GM12891 (cell line): ENCODE results near the gene SDCCAG8.

Experiments
- DNase-seq: peaks from one replicate; pipeline ENCODE4 v3.0.0; 2011; ENCODE audit warnings: low spot score; ENCODE audit not compliant: insufficient read length
- FAIRE-seq: peaks from 2 replicates; lab custom pipeline; 2011; peaks lifted over from hg19 to GRCh38; lab: Jason Lieb, UNC
- PAX5 ChIP-seq: IDR thresholded peaks from 2 replicates; pipeline ENCODE4 v1.6.1; 2011; ENCODE audit warnings: low read length, moderate library complexity, mild to moderate bottlenecking; ENCODE audit not compliant: insufficient read depth, severe bottlenecking
- POLR2A ChIP-seq: IDR thresholded peaks from 2 replicates; pipeline ENCODE4 v1.6.1; 2011; ENCODE audit warnings: low read depth, low read length, control low read depth
- POLR2AphosphoS5 ChIP-seq: IDR thresholded peaks from 2 replicates; pipeline ENCODE4 v1.6.1; 2011; ENCODE audit warnings: low read depth, low read length, control low read depth
- POU2F2 ChIP-seq: IDR thresholded peaks from 2 replicates; pipeline ENCODE4 v1.6.1; 2011; ENCODE audit warnings: low read depth, mild to moderate bottlenecking, control low read depth, low read length, moderate library complexity
- SPI1 ChIP-seq: IDR thresholded peaks from 2 replicates; pipeline ENCODE4 v1.6.1; 2011; ENCODE audit warnings: low read depth, low read length, control low read depth
- TAF1 ChIP-seq: IDR thresholded peaks from 2 replicates; pipeline ENCODE4 v1.6.1; 2011; ENCODE audit warnings: low read depth, low read length, control low read depth

Gene SDCCAG8

GRCh38 chr1:243470502-243470901, 214.7 kb downstream of the SDCCAG8 start:
- no peak for DNase-seq
- no peak for TF ChIP-seq SPI1
- TF ChIP-seq POLR2AphosphoS5: no peak
- TF ChIP-seq TAF1: no peak
- no peak for TF ChIP-seq POU2F2

DNA sequence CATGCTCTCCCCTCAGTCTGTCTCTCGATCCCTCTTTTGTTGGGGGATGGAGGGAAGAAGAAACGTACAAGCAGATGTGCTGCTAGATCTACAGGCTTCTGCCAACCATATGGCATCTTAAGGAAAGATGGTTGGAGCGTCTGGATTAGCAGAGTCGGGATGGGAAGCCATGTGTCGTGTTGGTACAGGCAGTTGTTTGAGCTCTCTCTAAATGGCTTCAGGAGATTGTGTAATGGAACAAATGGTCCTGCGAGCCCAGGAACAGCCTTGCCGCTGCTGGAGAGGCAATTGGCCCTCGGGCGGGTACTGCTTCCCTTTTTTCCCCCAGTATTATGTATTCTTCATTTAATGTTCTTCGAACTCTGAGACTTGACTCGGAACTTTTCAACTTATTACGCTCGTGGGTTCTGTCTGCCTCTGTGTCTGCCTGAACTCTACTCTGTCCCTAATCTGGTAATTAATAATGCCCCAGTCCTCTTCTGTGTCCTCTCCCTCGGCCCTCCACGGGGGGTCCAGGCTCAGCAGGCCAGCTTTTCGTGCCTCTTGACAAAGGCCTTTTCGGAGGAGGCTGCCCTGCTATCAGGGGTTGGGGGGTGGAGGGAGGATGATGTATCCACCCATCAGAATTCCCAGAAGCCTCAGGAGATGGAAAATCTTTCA, 215.3 kb downstream of the SDCCAG8 start:
- TF ChIP-seq SPI1: no peak
- no peak for TF ChIP-seq PAX5
- TF ChIP-seq POLR2AphosphoS5: no peak
- no peak for TF ChIP-seq TAF1
- TF ChIP-seq POLR2A: no peak
- TF ChIP-seq POU2F2: no peak
- FAIRE-seq (no peak), DNase-seq (no peak)

More at GRCh38 chr1:243470502-243470901, 214.7 kb downstream of the SDCCAG8 start:
- no peak for FAIRE-seq

DNA sequence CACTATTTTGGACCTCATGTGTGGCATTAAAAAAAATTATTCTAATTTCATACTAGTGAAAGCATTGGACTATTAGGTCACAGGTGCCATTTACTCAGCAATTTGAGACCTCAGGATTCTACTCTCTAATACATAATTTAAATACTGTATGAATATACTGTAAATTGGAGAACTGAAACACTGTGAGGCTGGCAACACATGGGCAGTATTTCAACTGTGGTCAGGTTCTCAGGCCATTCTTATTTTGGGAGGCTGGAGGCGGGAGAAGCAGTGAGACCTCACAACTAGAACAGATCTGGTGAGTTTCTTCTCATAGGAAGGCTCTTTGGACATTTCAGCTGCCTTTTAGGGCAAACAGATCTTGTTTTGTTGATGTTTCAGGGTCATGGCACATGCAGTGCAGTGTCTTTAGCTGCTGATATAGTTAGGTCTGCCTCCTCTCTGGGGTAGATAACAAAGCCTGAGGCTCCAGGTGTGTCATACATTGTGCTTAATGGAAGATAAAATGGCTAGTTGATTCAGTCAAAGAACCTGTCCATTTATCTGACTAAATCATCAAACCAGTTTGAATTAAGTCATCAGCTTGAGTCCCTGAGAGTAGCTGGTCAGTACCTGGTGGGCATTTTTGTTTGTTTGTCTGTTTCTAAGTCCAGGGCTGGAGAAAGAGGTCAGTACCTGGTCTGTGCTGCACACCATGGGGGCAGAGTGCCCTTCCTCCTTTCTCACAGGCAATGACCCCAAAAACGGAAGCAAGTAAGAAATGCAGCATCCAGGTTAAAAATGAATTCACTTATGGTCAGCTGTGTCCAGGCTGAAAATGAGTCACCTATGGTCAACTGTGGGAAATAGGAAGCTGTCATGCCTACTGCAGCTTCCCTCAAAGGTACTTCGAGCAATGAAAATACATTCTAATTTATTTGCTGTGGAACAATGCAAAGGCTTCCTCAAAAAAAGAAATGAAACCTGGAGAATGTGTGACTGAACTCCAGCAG, 216.2 kb downstream of the SDCCAG8 start:
- no peak for TF ChIP-seq TAF1
- no peak for TF ChIP-seq POLR2AphosphoS5
- no peak for TF ChIP-seq PAX5
- no peak for TF ChIP-seq POLR2A
- peak; percentile 25; the same call in 1 of the 2 replicates for TF ChIP-seq POU2F2
- peak; percentile 86 for TF ChIP-seq SPI1
- DNase-seq (no peak), FAIRE-seq (peak; percentile 47)

GRCh38 chr1:243473227-243474135, 217.6 kb downstream of the SDCCAG8 start:
- DNase-seq: no peak
- peak; percentile 26 for FAIRE-seq
- TF ChIP-seq PAX5: no peak

DNA sequence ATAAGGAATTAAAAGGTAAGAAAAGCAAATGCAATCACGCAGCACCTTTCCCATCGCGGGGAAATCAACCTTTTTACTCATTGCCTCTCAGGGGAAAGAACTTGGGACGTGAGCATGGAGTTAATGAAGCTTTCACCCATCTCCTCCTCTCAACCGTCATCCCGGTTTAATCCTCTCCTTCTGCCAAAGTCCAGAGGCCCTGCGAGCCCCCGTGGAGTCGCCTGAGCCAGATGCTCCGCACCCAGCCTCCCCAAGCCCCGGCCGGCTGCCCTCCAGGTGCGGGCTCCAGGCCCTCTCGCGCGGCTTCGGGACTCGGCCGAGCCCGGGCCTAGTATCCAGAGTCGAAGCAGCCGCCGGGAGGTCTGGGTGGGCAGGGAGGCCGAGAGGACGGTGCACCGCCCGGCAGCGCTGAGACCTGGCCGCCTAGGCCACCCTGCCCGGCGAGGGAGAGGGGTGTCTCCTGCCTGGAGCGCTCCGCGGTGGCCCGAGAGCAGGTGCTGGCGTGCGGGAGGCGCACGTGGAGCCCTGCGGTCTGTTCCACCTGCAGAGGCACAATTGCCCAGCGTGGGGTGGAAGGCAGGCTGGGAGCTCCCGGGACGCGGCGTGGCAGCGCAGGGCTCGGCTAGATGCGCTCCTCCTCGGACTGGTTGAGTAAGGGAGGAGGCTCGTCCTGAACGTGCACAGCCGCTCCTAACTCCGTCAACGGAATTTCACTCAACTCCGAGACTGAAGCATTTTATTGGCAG, 218.5 kb downstream of the SDCCAG8 start:
- DNase-seq (no peak), FAIRE-seq (no peak)
- TF ChIP-seq POU2F2 (no peak), TAF1 (no peak)

GRCh38 chr1:243474906-243475305, 219.1 kb downstream of the SDCCAG8 start:
- FAIRE-seq (no peak), DNase-seq (no peak)
- TF ChIP-seq SPI1 (no peak), POLR2A (no peak), POLR2AphosphoS5 (no peak), TAF1 (no peak), POU2F2 (no peak), PAX5 (no peak)

- no peak for DNase-seq
- FAIRE-seq: no peak
- TF ChIP-seq TAF1: no peak
- no peak for TF ChIP-seq POLR2AphosphoS5
- no peak for TF ChIP-seq SPI1
Observed at GRCh38 chr1:243475966-243476365, 220.1 kb downstream of the SDCCAG8 start.

DNA sequence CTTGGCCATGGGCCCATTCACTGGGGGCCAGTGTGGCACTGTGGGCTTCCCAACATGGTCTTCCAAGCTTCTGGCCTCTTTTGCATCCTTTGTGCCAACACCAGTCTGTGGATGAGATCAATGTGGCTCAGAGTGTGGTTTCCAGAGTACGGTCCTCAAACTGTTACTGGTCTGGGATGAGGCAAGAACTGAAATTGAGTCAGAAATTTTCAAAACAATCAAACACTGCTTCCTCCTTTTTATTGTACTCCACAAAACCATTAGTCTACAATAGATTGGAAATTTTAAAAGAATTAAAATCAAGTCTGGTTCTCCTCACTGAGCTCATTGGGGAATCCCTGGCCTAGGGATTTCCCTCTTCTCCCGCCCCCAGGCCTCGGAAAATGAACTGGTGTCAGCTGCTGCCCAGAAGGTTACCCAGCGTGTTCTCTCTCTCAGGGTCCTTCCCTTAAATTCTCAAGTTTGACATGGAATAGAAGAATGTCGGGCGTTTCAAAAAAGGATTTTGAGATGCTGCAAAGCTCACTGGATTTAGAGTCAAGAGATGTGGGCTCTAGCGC, 222.0 kb downstream of the SDCCAG8 start:
- no peak for FAIRE-seq
- TF ChIP-seq POLR2A (no peak), PAX5 (no peak), POU2F2 (no peak), TAF1 (no peak), POLR2AphosphoS5 (no peak), SPI1 (no peak)
- no peak for DNase-seq

GRCh38 chr1:243481101-243481500, 225.3 kb downstream of the SDCCAG8 start:
- TF ChIP-seq TAF1 (no peak), PAX5 (no peak), POLR2AphosphoS5 (no peak), POU2F2 (no peak), POLR2A (no peak), SPI1 (no peak)
- no peak for DNase-seq
- FAIRE-seq: peak; percentile 75
